Measurements from ENCODE around the gene NRARP.
A peak's percentile ranks its signal among the peaks of the same experiment; 100 is the strongest.

DNA sequence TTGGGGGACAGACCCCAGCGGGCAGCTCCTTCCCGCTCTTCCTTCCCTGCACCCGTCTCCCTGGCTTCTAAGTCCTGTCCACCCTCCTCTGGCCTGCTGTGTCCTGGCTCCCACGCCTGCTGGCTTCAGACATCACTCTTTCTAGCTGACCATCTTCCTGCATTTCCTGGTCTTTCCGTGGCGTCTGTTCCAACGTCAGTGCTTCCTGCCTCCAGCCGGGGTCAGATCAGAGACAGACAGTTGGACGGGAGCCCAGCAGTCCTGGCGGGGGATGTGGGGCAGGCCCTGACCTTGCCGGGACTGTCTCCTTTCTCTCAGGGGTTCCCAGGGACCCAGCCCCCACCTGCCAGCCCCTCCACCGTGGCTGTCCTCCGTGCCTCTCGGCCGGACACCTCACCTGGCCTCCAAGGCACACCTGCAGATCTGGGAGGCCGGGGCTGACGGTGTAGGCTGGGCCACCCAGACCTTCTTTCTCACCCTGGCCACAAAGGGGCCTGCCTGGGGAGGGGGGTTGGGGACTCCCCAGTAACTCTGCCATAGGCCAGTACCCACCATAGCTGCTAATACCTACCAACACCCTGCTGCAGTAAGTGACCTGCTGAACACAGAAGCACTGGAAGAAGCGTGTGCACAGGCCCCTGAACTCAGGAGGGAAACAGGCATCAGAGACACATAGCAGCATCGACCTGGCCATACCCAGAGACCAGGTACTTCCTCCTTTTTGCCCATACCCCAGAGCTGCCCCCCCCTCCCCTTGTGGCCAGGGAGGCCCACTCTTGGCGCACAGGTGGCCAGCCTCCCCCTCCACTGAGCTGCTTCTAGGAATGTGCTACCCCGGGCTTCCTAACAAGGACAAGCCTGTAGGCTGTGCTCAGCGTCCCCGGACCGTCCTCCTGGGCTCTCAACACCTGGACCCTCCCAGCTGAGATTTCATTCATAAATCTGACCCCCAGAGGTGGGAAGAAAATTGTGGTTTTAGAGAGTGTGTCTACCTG, 5.1 kb downstream of the NRARP start:
- TF ChIP-seq, protein P1, sequence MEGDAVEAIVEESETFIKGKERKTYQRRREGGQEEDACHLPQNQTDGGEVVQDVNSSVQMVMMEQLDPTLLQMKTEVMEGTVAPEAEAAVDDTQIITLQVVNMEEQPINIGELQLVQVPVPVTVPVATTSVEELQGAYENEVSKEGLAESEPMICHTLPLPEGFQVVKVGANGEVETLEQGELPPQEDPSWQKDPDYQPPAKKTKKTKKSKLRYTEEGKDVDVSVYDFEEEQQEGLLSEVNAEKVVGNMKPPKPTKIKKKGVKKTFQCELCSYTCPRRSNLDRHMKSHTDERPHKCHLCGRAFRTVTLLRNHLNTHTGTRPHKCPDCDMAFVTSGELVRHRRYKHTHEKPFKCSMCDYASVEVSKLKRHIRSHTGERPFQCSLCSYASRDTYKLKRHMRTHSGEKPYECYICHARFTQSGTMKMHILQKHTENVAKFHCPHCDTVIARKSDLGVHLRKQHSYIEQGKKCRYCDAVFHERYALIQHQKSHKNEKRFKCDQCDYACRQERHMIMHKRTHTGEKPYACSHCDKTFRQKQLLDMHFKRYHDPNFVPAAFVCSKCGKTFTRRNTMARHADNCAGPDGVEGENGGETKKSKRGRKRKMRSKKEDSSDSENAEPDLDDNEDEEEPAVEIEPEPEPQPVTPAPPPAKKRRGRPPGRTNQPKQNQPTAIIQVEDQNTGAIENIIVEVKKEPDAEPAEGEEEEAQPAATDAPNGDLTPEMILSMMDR (IDR thresholded peaks at IDR 0.05) = no peak
- TF ChIP-seq EZH2 (IDR thresholded peaks at IDR 0.05) = no peak
- peak; percentile 5 for TF ChIP-seq EZH2phosphoT487 (IDR thresholded peaks at IDR 0.05)

Measured in neural progenitor cell (in vitro differentiated cells).